GM15510 (cell line): ENCODE data around the gene LBX1.

Source experiments
- POLR2A ChIP-seq: IDR thresholded peaks from 3 replicates; pipeline ENCODE4 v1.6.1; 2011; ENCODE audit warnings: borderline replicate concordance; ENCODE audit not compliant: insufficient read length; ENCODE audit errors: extremely low read depth

LBX1 gene

GRCh38 chr10:101233863-101234262, 4.6 kb upstream of the LBX1 start:
- TF ChIP-seq POLR2A = no peak

GRCh38 chr10:101233443-101233842, 4.2 kb upstream of the LBX1 start:
- TF ChIP-seq POLR2A = no peak

- no peak for TF ChIP-seq POLR2A
Measured at GRCh38 chr10:101231912-101232689, 2.8 kb upstream of the LBX1 start.

- TF ChIP-seq POLR2A = no peak
Measured at GRCh38 chr10:101231092-101231491, 1.8 kb upstream of the LBX1 start.

GRCh38 chr10:101230183-101230917, 1.1 kb upstream of the LBX1 start:
- no peak for TF ChIP-seq POLR2A

- TF ChIP-seq POLR2A = no peak
Measured at GRCh38 chr10:101228966-101229265, 347 bp downstream of the LBX1 start.

- no peak for TF ChIP-seq POLR2A
Measured at GRCh38 chr10:101228153-101228965, 904 bp downstream of the LBX1 start.

- TF ChIP-seq POLR2A = no peak
Measured at GRCh38 chr10:101227429-101228152, 1.7 kb downstream of the LBX1 start.

- TF ChIP-seq POLR2A = no peak
Measured at GRCh38 chr10:101226491-101227428, 2.5 kb downstream of the LBX1 start.

- TF ChIP-seq POLR2A = no peak
Measured at GRCh38 chr10:101225846-101226421, 3.3 kb downstream of the LBX1 start.

- TF ChIP-seq POLR2A = no peak
Measured at GRCh38 chr10:101224910-101225823, 4.1 kb downstream of the LBX1 start.
